OCI-LY1 (cell line): ENCODE measurements around the gene SYNDIG1.

Experiments
- CTCF ChIP-seq: fragments of 200-600 bp; sonication (generic), shearing (Covaris generic); IDR thresholded peaks from 2 replicates; pipeline ENCODE4 v1.5.1; 2017; ENCODE audit warnings: mild to moderate bottlenecking, antibody characterized with exemption, low read length, moderate library complexity, mixed read lengths
- EZH2 ChIP-seq: fragments of 200-600 bp; sonication (generic), shearing (Covaris generic); IDR thresholded peaks from 2 replicates; pipeline ENCODE4 v1.8.0; 2017; ENCODE audit warnings: borderline replicate concordance, mixed run types, mild to moderate bottlenecking, antibody characterized with exemption, low read length, moderate library complexity, mixed read lengths

GRCh38 chr20:24423390-24424313 is 45.8 kb upstream of the SYNDIG1 start:
- TF ChIP-seq CTCF (no peak), EZH2 (no peak)
